NCI-H2107 (cell line): ENCODE measurements around the gene GPR160.

ENCODE experiments used
- DNase-seq: peaks from one replicate; lab custom pipeline; 2025; lab: John Stamatoyannopoulos, UW

Gene GPR160

GRCh38 chr3:170064108-170064507 lies 26.3 kb downstream of the GPR160 start:
- no peak for DNase-seq

GRCh38 chr3:170075441-170076091 lies 37.8 kb downstream of the GPR160 start:
- DNase-seq = no peak

- DNase-seq = no peak
Measured at GRCh38 chr3:170076715-170077238, 39.0 kb downstream of the GPR160 start.

- DNase-seq = no peak
Measured at GRCh38 chr3:170077361-170077760, 39.6 kb downstream of the GPR160 start.

- DNase-seq = no peak
Measured at GRCh38 chr3:170078620-170079281, 41.0 kb downstream of the GPR160 start.

- DNase-seq = no peak
Measured at GRCh38 chr3:170079536-170080165, 41.9 kb downstream of the GPR160 start.

GRCh38 chr3:170080605-170081004 lies 42.8 kb downstream of the GPR160 start:
- no peak for DNase-seq

GRCh38 chr3:170081079-170081741 lies 43.4 kb downstream of the GPR160 start:
- no peak for DNase-seq

- DNase-seq = no peak
Measured at GRCh38 chr3:170083343-170083742, 45.5 kb downstream of the GPR160 start.

- DNase-seq = no peak
Measured at GRCh38 chr3:170085396-170085795, 47.6 kb downstream of the GPR160 start.

GRCh38 chr3:170089862-170090600 lies 52.2 kb downstream of the GPR160 start:
- no peak for DNase-seq

GRCh38 chr3:170090601-170090981 lies 52.8 kb downstream of the GPR160 start:
- DNase-seq = no peak

GRCh38 chr3:170092907-170093306 lies 55.1 kb downstream of the GPR160 start:
- no peak for DNase-seq

GRCh38 chr3:170095771-170096170 lies 58.0 kb downstream of the GPR160 start:
- no peak for DNase-seq

- DNase-seq = no peak
Measured at GRCh38 chr3:170096342-170096741, 58.5 kb downstream of the GPR160 start.

GRCh38 chr3:170098753-170099152 lies 61.0 kb downstream of the GPR160 start:
- no peak for DNase-seq

- DNase-seq = no peak
Measured at GRCh38 chr3:170100944-170101343, 63.1 kb downstream of the GPR160 start.

- no peak for DNase-seq
Measured at GRCh38 chr3:170102431-170102830, 64.6 kb downstream of the GPR160 start.

GRCh38 chr3:170107941-170108340 lies 70.1 kb downstream of the GPR160 start:
- DNase-seq = no peak

GRCh38 chr3:170108955-170109354 lies 71.2 kb downstream of the GPR160 start:
- DNase-seq = no peak

GRCh38 chr3:170109579-170110293 lies 71.9 kb downstream of the GPR160 start:
- no peak for DNase-seq
